Neuronal stem cell (in vitro differentiated cells): ENCODE results near the gene HYAL3.
A peak's percentile ranks its signal among the peaks of the same experiment; 100 is the strongest.
"Not testable (repeated sequence)": the region's sequence is repeated elsewhere in the genome, so short reads cannot be mapped to it uniquely, and the experiment has no call there.

ENCODE experiments used
- DNase-seq: peaks from one replicate; pipeline ENCODE4 v3.0.0-alpha.2; 2013; ENCODE audit warnings: low spot score
- H2AFZ ChIP-seq: one replicate; pipeline ENCODE4 v1.6.1; 2013; ENCODE audit warnings: mild to moderate bottlenecking, low read length, inconsistent platforms
- H2AK5ac ChIP-seq: 2 replicates; pipeline ENCODE4 v1.6.1; 2013; ENCODE audit warnings: low read depth, mild to moderate bottlenecking, inconsistent platforms, low read length, moderate library complexity, mixed read lengths
- H2BK120ac ChIP-seq: 2 replicates; pipeline ENCODE4 v1.6.1; 2013; ENCODE audit warnings: low read depth, mild to moderate bottlenecking, inconsistent platforms, low read length, moderate library complexity, mixed read lengths
- H2BK12ac ChIP-seq: one replicate; pipeline ENCODE4 v1.6.1; 2013; ENCODE audit warnings: low read length, inconsistent platforms
- H2BK15ac ChIP-seq: 2 replicates; pipeline ENCODE4 v1.6.1; 2013; ENCODE audit warnings: mild to moderate bottlenecking, low read length, inconsistent platforms, mixed read lengths
- H2BK5ac ChIP-seq: one replicate; pipeline ENCODE4 v1.6.1; 2013; ENCODE audit warnings: inconsistent platforms, mild to moderate bottlenecking, low read length, moderate library complexity
- H3K14ac ChIP-seq: one replicate; pipeline ENCODE4 v1.6.1; 2013; ENCODE audit warnings: low read length, inconsistent platforms
- H3K18ac ChIP-seq: 2 replicates; pipeline ENCODE4 v1.6.1; 2013; ENCODE audit warnings: low read length, inconsistent platforms
- H3K23ac ChIP-seq: 2 replicates; pipeline ENCODE4 v1.6.1; 2013; ENCODE audit warnings: low read depth, mild to moderate bottlenecking, mixed read lengths, low read length, inconsistent platforms; ENCODE audit not compliant: poor library complexity
- H3K27ac ChIP-seq: replicated peaks from 3 replicates; pipeline ENCODE4 v1.5.1; 2013; ENCODE audit warnings: low read length, inconsistent platforms
- H3K27me3 ChIP-seq, 3 experiments: 2 replicates each; pipeline ENCODE4 v1.6.1; 2013; ENCODE audit warnings: low read length in 3 of 3, mild to moderate bottlenecking in 2 of 3, inconsistent platforms in 1 of 3, low read depth in 1 of 3, mixed read lengths in 1 of 3, moderate library complexity in 1 of 3; ENCODE audit not compliant: control insufficient read depth in 3 of 3, insufficient read depth in 3 of 3
- H3K36me3 ChIP-seq, 2 donors: replicated peaks in 1 of 2; 2 replicates each; pipeline ENCODE4 v1.6.1; 2013; ENCODE audit warnings: low read length in 2 of 2; ENCODE audit not compliant: control insufficient read depth in 2 of 2, insufficient read depth in 2 of 2
- H3K4ac ChIP-seq: 2 replicates; pipeline ENCODE4 v1.6.1; 2013; ENCODE audit warnings: inconsistent platforms, mild to moderate bottlenecking, low read length, moderate library complexity
- H3K4me1 ChIP-seq, 2 donors: 1 replicate in 1 of 2; 2 replicates in 1 of 2; pipeline ENCODE4 v1.6.1; 2013; ENCODE audit warnings: low read length in 2 of 2, low read depth in 1 of 2; ENCODE audit not compliant: control insufficient read depth in 2 of 2, insufficient read depth in 1 of 2
- H3K4me2 ChIP-seq: one replicate; pipeline ENCODE4 v1.6.1; 2013; ENCODE audit warnings: mild to moderate bottlenecking, low read length, inconsistent platforms; ENCODE audit not compliant: insufficient read depth, poor library complexity, severe bottlenecking
- H3K4me3 ChIP-seq, 2 donors: 2 replicates each; pipeline ENCODE4 v1.5.1; 2013; ENCODE audit warnings: low read length in 2 of 2, mild to moderate bottlenecking in 2 of 2, inconsistent platforms in 1 of 2, moderate library complexity in 1 of 2
- H3K79me1 ChIP-seq: one replicate; pipeline ENCODE4 v1.6.1; 2013; ENCODE audit warnings: low read depth, mild to moderate bottlenecking, inconsistent platforms, low read length, moderate library complexity
- H3K9ac ChIP-seq: one replicate; pipeline ENCODE4 v1.6.1; 2013; ENCODE audit warnings: mild to moderate bottlenecking, low read depth, low read length, inconsistent platforms; ENCODE audit not compliant: poor library complexity
- H3K9me3 ChIP-seq, 2 donors: replicated peaks in 1 of 2; 2 replicates each; pipeline versions ENCODE3 to v1.6.1; 2013; ENCODE audit warnings: low read length in 2 of 2, mild to moderate bottlenecking in 2 of 2, inconsistent platforms in 1 of 2, low read depth in 1 of 2, mixed read lengths in 1 of 2, moderate library complexity in 1 of 2; ENCODE audit not compliant: control insufficient read depth in 2 of 2, insufficient read depth in 1 of 2
- H4K8ac ChIP-seq: one replicate; pipeline ENCODE4 v1.6.1; 2013; ENCODE audit warnings: low read depth, mild to moderate bottlenecking, inconsistent platforms, low read length, moderate library complexity
- H4K91ac ChIP-seq: one replicate; pipeline ENCODE4 v1.6.1; 2013; ENCODE audit warnings: low read length, low read depth, mild to moderate bottlenecking, inconsistent platforms; ENCODE audit not compliant: poor library complexity
- WGBS, 2 donors: extraction: QIAGEN DNeasy Blood & Tissue Kit; methylation state at CpG; one replicate each; pipeline ENCODE4 v1.1.7; 2013; ENCODE audit warnings: missing lambda C conversion rate in 2 of 2, mixed read lengths in 1 of 2; ENCODE audit not compliant: insufficient read length in 2 of 2, insufficient replicate concordance in 1 of 2; ENCODE audit errors: extremely low coverage in 2 of 2; 5-methylcytosine and 5-hydroxymethylcytosine counted together

The HYAL3 gene

DNA sequence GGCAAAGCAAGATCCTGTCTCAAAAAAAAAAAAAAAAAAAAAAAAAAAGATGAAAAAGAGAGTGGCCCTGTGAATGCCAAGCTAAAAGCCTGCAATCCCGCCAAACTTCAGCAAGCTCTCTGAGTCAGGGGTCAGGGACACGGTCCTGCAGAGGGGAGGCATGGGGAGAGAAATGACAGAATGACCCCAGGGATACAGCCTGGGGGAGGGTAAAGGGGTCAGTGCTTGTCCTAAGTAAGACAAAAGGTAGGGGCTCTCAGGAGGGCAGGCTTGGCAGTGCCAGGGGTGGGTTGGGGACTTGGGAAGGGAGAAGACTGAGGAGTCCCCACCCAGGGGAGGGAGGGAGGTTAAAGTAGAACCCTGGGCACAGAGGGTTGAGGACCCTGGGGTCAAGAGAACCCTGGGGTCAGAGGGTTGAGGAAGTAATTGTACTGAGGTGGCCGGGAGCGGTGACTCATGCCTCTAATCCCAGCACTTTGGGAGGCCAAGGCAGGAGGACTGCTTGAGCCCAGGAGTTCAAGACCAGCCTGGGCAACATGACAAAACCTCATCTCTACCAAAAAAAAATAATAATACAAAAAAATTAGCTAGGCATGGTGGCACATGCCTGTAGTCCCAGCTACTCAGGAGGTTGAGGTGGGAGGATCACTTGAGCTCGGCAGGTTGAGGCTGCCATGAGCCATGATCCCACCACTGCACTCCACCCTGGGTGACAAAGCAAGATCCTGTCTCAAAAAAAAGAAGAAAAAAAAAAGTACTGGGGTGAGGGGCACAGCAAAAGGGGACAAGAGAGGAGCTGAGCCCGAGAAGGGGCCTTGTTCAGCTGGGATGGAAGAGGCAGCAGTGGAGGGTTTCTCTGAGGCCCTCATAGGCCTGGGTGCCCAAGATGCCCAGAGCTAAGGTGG is 35.5 kb downstream of the HYAL3 start:
- Histone ChIP-seq H2BK15ac (peak overlapping the region; percentile 23), H3K9ac (peak overlapping the region; percentile 32), H2AK5ac (peak overlapping the region; percentile 66), H3K27me3 (no peaks in the 10 kb centered on the region), H3K23ac (no peak overlapping the region), H4K91ac (peak overlapping the region; percentile 64), H3K36me3 (peaks cover 4 to 10% of the 10 kb centered on the region in 2 donors), H3K4me1 (peaks cover 58 to 65% of the 10 kb centered on the region in 2 donors), H2BK12ac (peak overlapping the region; percentile 3), H3K9me3 (no peaks in the 10 kb centered on the region), H2BK5ac (peak overlapping the region; percentile 80), H4K8ac (peak overlapping the region; percentile 99), H3K4me2 (peak overlapping the region; percentile 42), H3K4me3 (no peak overlapping the region), H3K18ac (peak overlapping the region; percentile 89), H3K79me1 (peaks cover 3% of the 10 kb centered on the region), H3K4ac (no peak overlapping the region), H2BK120ac (peak overlapping the region; percentile 2), H3K27ac (peak overlapping the region; percentile 95), H2AFZ (peak overlapping the region; percentile 77), H3K14ac (peak overlapping the region; percentile 39)
- no CpG with 5 or more reads among the region's 6 CpGs for WGBS, 2 donors
- no peak for DNase-seq

DNA sequence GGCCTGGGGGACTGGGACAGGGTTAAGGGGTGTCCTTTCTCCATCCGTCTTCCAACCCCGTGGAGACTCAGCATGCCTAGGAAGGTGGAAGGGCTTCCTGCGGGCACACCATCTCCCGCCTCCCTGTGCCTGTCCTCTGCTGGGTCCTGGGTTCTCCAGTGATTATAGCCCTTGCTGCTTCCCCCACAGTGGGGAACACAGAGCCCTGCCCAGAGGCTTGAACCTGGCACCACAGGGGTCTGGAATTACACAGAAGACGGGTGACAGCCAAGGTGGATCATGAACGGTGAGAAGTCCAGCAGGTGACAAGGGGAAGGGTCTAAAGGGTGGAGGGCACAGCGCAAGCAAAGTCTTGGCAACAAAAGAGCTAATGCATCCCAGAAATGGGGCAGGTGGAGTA is 36.4 kb downstream of the HYAL3 start:
- Histone ChIP-seq H3K36me3 (peaks cover 10 to 19% of the 10 kb centered on the region in 2 donors), H2BK12ac (no peak overlapping the region), H3K4me3 (no peak overlapping the region), H3K27ac (no peak overlapping the region), H2AFZ (no peak overlapping the region), H3K14ac (no peak overlapping the region), H3K27me3 (no peaks in the 10 kb centered on the region), H3K4ac (no peak overlapping the region), H2BK5ac (peak overlapping the region; percentile 46), H3K4me2 (no peak overlapping the region), H3K9me3 (no peaks in the 10 kb centered on the region), H4K91ac (no peak overlapping the region), H2AK5ac (peak overlapping the region; percentile 54), H3K79me1 (peaks cover 3% of the 10 kb centered on the region), H4K8ac (no peak overlapping the region), H3K9ac (no peak overlapping the region), H3K4me1 (peaks cover 57 to 60% of the 10 kb centered on the region in 2 donors), H3K18ac (peak overlapping the region; percentile 46), H2BK120ac (no peak overlapping the region), H3K23ac (no peak overlapping the region), H2BK15ac (peak overlapping the region; percentile 34)
- WGBS, 2 donors, result no CpG with 5 or more reads among the region's 7 CpGs
- DNase-seq, result no peak

DNA sequence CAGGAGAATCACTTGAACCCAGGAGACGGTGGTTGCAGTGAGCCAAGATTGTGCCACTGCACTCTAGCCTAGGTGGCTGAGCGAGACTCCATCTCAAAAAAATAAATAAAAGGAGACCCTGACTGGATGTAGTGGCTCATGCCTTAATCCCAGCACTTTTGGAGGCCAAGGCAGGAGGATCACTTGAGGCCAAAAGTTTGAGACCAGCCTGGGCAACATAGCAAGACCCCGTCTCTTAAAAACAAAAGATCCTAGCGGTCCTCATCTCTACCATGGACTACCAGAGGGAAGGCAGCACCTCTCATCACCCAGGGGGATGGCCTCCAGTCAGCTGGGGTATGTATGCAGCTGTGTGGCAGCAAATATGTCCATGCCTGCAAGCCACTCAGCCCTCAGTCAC is 37.0 kb downstream of the HYAL3 start:
- H2AK5ac ChIP-seq, result peak overlapping the region; percentile 54
- H3K14ac ChIP-seq, H2BK12ac ChIP-seq, H3K4ac ChIP-seq, H4K8ac ChIP-seq, DNase-seq, H3K23ac ChIP-seq, H4K91ac ChIP-seq, H2BK5ac ChIP-seq, H3K27me3 ChIP-seq, H3K4me2 ChIP-seq, H2AFZ ChIP-seq, H3K79me1 ChIP-seq, H2BK120ac ChIP-seq, H3K4me3 ChIP-seq, H3K27ac ChIP-seq, H3K9me3 ChIP-seq: not testable (repeated sequence)
- WGBS, 2 donors, result no CpG with 5 or more reads among the region's 4 CpGs
- peaks cover 57 to 60% of the 10 kb centered on the region in 2 donors for H3K4me1 ChIP-seq
- H3K36me3 ChIP-seq, result peaks cover 15 to 25% of the 10 kb centered on the region in 2 donors
- H3K9ac ChIP-seq, result peak overlapping the region; percentile 17
- H3K18ac ChIP-seq, result peak overlapping the region; percentile 72
- H2BK15ac ChIP-seq, result peak overlapping the region; percentile 18

DNA sequence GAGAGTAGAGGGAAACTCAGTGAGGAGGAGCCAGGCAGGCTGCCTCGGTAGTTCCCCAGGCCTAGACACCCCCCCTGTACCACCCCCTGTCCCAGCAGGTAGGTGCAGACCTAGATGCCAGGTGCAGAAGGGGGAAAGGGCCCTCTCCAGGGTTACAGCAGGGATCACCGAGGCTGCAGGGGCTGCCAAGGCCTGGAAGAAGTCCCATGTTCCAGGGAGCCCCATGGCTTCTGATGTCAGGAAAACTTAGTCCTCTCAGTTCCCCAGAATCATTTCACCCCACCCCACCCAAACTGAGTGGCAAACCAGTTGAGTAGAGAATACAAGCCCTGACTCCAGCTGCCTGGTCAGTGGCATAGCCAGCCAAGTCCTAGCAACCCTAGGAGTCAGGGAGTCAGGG is 37.7 kb downstream of the HYAL3 start:
- Histone ChIP-seq H4K8ac (no peak overlapping the region), H3K23ac (peak overlapping the region; percentile 1), H2AK5ac (peak overlapping the region; percentile 46), H3K27me3 (no peaks in the 10 kb centered on the region), H3K36me3 (peaks cover 22 to 32% of the 10 kb centered on the region in 2 donors), H3K18ac (peak overlapping the region; percentile 94), H3K4me1 (peaks cover 57 to 60% of the 10 kb centered on the region in 2 donors), H3K9ac (peak overlapping the region; percentile 53), H2BK120ac (no peak overlapping the region), H3K14ac (peak overlapping the region; percentile 91), H3K9me3 (peaks cover 0 to 2% of the 10 kb centered on the region in 2 donors), H3K4ac (no peak overlapping the region), H3K4me3 (no peak overlapping the region), H2AFZ (no peak overlapping the region), H2BK15ac (no peak overlapping the region), H2BK5ac (peak overlapping the region; percentile 100), H2BK12ac (peak overlapping the region; percentile 76), H3K79me1 (peaks cover 7% of the 10 kb centered on the region), H3K27ac (peak overlapping the region; percentile 95), H3K4me2 (no peak overlapping the region), H4K91ac (peak overlapping the region; percentile 45)
- no peak for DNase-seq
- no CpG with 5 or more reads among the region's 2 CpGs for WGBS, 2 donors
